ENCODE data around the gene CFAP221. TPM values are rescaled to one million over a fixed set of nuclear protein-coding genes. Genes with fewer than 3 reads are reported as not detected.

Gene CFAP221
- total and polyA plus RNA-seq, 2 experiments from 2014 or later, result 0.42 to 0.65 TPM

DNA sequence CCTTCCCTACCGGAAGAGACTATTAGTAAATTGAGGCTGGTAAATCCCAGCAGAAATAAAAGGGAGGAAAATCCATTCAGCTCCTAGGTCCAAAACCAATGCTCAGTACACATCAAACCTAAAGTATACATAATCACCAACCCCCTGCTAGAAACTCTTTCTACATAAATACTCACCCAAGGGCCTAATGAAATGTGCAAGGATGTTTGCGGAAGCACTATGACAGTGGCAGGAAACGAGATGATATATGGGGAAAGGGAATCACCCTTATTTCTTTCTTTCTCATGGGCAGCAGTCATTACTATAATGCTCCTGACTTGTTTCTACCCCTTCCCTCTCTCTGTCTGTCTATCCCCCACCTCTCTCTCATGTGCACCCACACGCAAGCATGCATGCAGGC, 18.6 kb upstream of the CFAP221 start:
- H3K4me3 Mint-ChIP-seq, result no peak overlapping the region
- Histone ChIP-seq H3K27ac (ENCODE audit: low read depth) (no peak overlapping the region), H3K4me2 (no peak overlapping the region), H3K27me3 (ENCODE audit: insufficient read depth) (peaks cover 54% of the 10 kb centered on the region), H3K9me2 (ENCODE audit: insufficient read depth) (no peaks in the 10 kb centered on the region), H3K79me2 (replicated peaks; ENCODE audit: insufficient read depth) (no peaks in the 10 kb centered on the region), H3F3A (replicated peaks; ENCODE audit: low read depth) (peaks cover 6% of the 10 kb centered on the region; the same call in 1 of the 2 replicates), H3K4me3 (no peak overlapping the region), H4K20me1 (replicated peaks; ENCODE audit: insufficient read depth) (no peaks in the 10 kb centered on the region), H2AFZ (no peak overlapping the region), H3K4me1 (ENCODE audit: insufficient read depth) (peaks cover 29% of the 10 kb centered on the region), H3K36me3 (ENCODE audit: insufficient read depth) (no peaks in the 10 kb centered on the region)
- peaks cover 28% of the 10 kb centered on the region for H3K4me1 Mint-ChIP-seq
- peaks cover 37% of the 10 kb centered on the region for H3K27me3 Mint-ChIP-seq (ENCODE audit: insufficient read depth, low read depth, poor library complexity)
- H3K36me3 Mint-ChIP-seq (ENCODE audit: low read depth), result no peaks in the 10 kb centered on the region; the same call in 2 of the 3 replicates
- ATAC-seq (no peak), DNase-seq (ENCODE audit: low spot score) (no peak)
- H3K27ac Mint-ChIP-seq, result no peak overlapping the region
- no peaks in the 10 kb centered on the region for H3K9me3 Mint-ChIP-seq
- TF ChIP-seq EZH2phosphoT487 (IDR thresholded peaks at IDR 0.05; ENCODE audit: unreplicated experiment) (no peak), NANOG (IDR thresholded peaks at IDR 0.05; ENCODE audit: borderline replicate concordance) (no peak), ZNF114 (CRISPR knock-in tag; IDR thresholded peaks at IDR 0.05) (no peak), CREB1 (CRISPR knock-in tag; IDR thresholded peaks at IDR 0.05; ENCODE audit: low read depth) (no peak), JUNB (IDR thresholded peaks at IDR 0.05; ENCODE audit: unreplicated experiment) (no peak), POLR2AphosphoS5 (IDR thresholded peaks at IDR 0.05; ENCODE audit: low read depth) (no peak), STAT1 (IDR thresholded peaks at IDR 0.05; ENCODE audit: unreplicated experiment) (no peak), ZNF331 (CRISPR knock-in tag; IDR thresholded peaks at IDR 0.05; ENCODE audit: low read depth) (no peak), EZH2 (IDR thresholded peaks at IDR 0.05; ENCODE audit: low read depth, unreplicated experiment) (no peak)
- TF ChIP-seq, protein P1, sequence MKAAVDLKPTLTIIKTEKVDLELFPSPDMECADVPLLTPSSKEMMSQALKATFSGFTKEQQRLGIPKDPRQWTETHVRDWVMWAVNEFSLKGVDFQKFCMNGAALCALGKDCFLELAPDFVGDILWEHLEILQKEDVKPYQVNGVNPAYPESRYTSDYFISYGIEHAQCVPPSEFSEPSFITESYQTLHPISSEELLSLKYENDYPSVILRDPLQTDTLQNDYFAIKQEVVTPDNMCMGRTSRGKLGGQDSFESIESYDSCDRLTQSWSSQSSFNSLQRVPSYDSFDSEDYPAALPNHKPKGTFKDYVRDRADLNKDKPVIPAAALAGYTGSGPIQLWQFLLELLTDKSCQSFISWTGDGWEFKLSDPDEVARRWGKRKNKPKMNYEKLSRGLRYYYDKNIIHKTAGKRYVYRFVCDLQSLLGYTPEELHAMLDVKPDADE (IDR thresholded peaks at IDR 0.05), result no peak
- TF ChIP-seq, protein P2, sequence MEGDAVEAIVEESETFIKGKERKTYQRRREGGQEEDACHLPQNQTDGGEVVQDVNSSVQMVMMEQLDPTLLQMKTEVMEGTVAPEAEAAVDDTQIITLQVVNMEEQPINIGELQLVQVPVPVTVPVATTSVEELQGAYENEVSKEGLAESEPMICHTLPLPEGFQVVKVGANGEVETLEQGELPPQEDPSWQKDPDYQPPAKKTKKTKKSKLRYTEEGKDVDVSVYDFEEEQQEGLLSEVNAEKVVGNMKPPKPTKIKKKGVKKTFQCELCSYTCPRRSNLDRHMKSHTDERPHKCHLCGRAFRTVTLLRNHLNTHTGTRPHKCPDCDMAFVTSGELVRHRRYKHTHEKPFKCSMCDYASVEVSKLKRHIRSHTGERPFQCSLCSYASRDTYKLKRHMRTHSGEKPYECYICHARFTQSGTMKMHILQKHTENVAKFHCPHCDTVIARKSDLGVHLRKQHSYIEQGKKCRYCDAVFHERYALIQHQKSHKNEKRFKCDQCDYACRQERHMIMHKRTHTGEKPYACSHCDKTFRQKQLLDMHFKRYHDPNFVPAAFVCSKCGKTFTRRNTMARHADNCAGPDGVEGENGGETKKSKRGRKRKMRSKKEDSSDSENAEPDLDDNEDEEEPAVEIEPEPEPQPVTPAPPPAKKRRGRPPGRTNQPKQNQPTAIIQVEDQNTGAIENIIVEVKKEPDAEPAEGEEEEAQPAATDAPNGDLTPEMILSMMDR (conservative IDR thresholded peaks at IDR 0.05; ENCODE audit: low read depth in 2 of 2), result no peak
- TF ChIP-seq, protein P3, sequence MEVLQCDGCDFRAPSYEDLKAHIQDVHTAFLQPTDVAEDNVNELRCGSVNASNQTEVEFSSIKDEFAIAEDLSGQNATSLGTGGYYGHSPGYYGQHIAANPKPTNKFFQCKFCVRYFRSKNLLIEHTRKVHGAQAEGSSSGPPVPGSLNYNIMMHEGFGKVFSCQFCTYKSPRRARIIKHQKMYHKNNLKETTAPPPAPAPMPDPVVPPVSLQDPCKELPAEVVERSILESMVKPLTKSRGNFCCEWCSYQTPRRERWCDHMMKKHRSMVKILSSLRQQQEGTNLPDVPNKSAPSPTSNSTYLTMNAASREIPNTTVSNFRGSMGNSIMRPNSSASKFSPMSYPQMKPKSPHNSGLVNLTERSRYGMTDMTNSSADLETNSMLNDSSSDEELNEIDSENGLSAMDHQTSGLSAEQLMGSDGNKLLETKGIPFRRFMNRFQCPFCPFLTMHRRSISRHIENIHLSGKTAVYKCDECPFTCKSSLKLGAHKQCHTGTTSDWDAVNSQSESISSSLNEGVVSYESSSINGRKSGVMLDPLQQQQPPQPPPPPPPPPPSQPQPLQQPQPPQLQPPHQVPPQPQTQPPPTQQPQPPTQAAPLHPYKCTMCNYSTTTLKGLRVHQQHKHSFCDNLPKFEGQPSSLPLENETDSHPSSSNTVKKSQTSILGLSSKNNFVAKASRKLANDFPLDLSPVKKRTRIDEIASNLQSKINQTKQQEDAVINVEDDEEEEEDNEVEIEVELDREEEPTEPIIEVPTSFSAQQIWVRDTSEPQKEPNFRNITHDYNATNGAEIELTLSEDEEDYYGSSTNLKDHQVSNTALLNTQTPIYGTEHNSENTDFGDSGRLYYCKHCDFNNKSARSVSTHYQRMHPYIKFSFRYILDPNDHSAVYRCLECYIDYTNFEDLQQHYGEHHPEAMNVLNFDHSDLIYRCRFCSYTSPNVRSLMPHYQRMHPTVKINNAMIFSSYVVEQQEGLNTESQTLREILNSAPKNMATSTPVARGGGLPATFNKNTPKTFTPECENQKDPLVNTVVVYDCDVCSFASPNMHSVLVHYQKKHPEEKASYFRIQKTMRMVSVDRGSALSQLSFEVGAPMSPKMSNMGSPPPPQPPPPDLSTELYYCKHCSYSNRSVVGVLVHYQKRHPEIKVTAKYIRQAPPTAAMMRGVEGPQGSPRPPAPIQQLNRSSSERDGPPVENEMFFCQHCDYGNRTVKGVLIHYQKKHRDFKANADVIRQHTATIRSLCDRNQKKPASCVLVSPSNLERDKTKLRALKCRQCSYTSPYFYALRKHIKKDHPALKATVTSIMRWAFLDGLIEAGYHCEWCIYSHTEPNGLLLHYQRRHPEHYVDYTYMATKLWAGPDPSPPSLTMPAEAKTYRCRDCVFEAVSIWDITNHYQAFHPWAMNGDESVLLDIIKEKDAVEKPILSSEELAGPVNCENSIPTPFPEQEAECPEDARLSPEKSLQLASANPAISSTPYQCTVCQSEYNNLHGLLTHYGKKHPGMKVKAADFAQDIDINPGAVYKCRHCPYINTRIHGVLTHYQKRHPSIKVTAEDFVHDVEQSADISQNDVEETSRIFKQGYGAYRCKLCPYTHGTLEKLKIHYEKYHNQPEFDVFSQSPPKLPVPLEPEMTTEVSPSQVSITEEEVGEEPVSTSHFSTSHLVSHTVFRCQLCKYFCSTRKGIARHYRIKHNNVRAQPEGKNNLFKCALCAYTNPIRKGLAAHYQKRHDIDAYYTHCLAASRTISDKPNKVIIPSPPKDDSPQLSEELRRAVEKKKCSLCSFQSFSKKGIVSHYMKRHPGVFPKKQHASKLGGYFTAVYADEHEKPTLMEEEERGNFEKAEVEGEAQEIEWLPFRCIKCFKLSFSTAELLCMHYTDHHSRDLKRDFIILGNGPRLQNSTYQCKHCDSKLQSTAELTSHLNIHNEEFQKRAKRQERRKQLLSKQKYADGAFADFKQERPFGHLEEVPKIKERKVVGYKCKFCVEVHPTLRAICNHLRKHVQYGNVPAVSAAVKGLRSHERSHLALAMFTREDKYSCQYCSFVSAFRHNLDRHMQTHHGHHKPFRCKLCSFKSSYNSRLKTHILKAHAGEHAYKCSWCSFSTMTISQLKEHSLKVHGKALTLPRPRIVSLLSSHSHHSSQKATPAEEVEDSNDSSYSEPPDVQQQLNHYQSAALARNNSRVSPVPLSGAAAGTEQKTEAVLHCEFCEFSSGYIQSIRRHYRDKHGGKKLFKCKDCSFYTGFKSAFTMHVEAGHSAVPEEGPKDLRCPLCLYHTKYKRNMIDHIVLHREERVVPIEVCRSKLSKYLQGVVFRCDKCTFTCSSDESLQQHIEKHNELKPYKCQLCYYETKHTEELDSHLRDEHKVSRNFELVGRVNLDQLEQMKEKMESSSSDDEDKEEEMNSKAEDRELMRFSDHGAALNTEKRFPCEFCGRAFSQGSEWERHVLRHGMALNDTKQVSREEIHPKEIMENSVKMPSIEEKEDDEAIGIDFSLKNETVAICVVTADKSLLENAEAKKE (CRISPR knock-in tag; IDR thresholded peaks at IDR 0.05), result no peak
- TF ChIP-seq, protein P4, sequence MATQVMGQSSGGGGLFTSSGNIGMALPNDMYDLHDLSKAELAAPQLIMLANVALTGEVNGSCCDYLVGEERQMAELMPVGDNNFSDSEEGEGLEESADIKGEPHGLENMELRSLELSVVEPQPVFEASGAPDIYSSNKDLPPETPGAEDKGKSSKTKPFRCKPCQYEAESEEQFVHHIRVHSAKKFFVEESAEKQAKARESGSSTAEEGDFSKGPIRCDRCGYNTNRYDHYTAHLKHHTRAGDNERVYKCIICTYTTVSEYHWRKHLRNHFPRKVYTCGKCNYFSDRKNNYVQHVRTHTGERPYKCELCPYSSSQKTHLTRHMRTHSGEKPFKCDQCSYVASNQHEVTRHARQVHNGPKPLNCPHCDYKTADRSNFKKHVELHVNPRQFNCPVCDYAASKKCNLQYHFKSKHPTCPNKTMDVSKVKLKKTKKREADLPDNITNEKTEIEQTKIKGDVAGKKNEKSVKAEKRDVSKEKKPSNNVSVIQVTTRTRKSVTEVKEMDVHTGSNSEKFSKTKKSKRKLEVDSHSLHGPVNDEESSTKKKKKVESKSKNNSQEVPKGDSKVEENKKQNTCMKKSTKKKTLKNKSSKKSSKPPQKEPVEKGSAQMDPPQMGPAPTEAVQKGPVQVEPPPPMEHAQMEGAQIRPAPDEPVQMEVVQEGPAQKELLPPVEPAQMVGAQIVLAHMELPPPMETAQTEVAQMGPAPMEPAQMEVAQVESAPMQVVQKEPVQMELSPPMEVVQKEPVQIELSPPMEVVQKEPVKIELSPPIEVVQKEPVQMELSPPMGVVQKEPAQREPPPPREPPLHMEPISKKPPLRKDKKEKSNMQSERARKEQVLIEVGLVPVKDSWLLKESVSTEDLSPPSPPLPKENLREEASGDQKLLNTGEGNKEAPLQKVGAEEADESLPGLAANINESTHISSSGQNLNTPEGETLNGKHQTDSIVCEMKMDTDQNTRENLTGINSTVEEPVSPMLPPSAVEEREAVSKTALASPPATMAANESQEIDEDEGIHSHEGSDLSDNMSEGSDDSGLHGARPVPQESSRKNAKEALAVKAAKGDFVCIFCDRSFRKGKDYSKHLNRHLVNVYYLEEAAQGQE (IDR thresholded peaks at IDR 0.05; ENCODE audit: unreplicated experiment), result no peak

All from GM23338 (cell line).